IMR-90 (cell line): ENCODE measurements around the gene ZNF700. TPM values are rescaled to one million over a fixed set of nuclear protein-coding genes. Genes with fewer than 3 reads are reported as not detected.

ENCODE experiments used
- ATAC-seq: fragments of 200-7000 bp; cut with Tn5 transposase; 2 replicates; pipeline ENCODE4 v1.9.1; 2020; ENCODE audit warnings: low read depth, mild to moderate bottlenecking, moderate library complexity
- BruUV-seq: library from RNA; stranded (reverse); fragments of 400-500 nt; replicated peaks from 2 replicates; lab custom pipeline; 2021; lab: Mats Ljungman, UMichigan
- CTCF ChIA-PET: fragments of 300-600 bp; formaldehyde crosslinking; extraction: SDS; loops from one replicate; lab custom pipeline; 2021; ENCODE audit warnings: antibody characterized with exemption; lab: Yijun Ruan, JAX
- POLR2A ChIA-PET: fragments of 300-600 bp; sonication (Branson Sonifier 250); formaldehyde crosslinking; loops from one replicate; lab custom pipeline; 2022; ENCODE audit warnings: antibody characterized with exemption; ENCODE audit not compliant: unreplicated experiment; lab: Charles Lee
- DNase-seq: peaks from one replicate; pipeline ENCODE4 v3.0.0; 2013
- H2AFZ ChIP-seq: replicated peaks from 2 replicates; pipeline ENCODE3; 2013; ENCODE audit warnings: low read length, mild to moderate bottlenecking; ENCODE audit not compliant: poor library complexity
- H2AK5ac ChIP-seq: 2 replicates; pipeline ENCODE4 v1.6.1; 2013; ENCODE audit warnings: low read depth, low read length, inconsistent platforms
- H2AK9ac ChIP-seq: replicated peaks from 2 replicates; pipeline ENCODE3; 2013; ENCODE audit warnings: mild to moderate bottlenecking, low read depth, low read length, moderate library complexity; ENCODE audit not compliant: poor library complexity
- H2BK120ac ChIP-seq: 2 replicates; pipeline ENCODE4 v1.6.1; 2013; ENCODE audit warnings: low read depth, low read length, inconsistent platforms
- H2BK15ac ChIP-seq: 3 replicates; pipeline ENCODE4 v1.6.1; 2013; ENCODE audit warnings: low read depth, low read length, inconsistent platforms
- H2BK20ac ChIP-seq: 2 replicates; pipeline ENCODE4 v1.6.1; 2013; ENCODE audit warnings: low read depth, mild to moderate bottlenecking, inconsistent platforms, low read length, moderate library complexity
- H2BK5ac ChIP-seq: 2 replicates; pipeline ENCODE4 v1.6.1; 2013; ENCODE audit warnings: mild to moderate bottlenecking, low read depth, low read length, inconsistent platforms; ENCODE audit not compliant: poor library complexity, severe bottlenecking
- H3K14ac ChIP-seq: replicated peaks from 2 replicates; pipeline ENCODE4 v1.6.1; 2013; ENCODE audit warnings: low read depth, low read length, inconsistent platforms
- H3K18ac ChIP-seq: 2 replicates; pipeline ENCODE4 v1.6.1; 2013; ENCODE audit warnings: low read depth, low read length, control low read depth
- H3K23ac ChIP-seq: 2 replicates; pipeline ENCODE4 v1.6.1; 2013; ENCODE audit warnings: low read depth, low read length, inconsistent platforms
- H3K27ac ChIP-seq: 2 replicates; pipeline ENCODE4 v1.5.1; 2013; ENCODE audit warnings: mild to moderate bottlenecking, control low read depth, low read length; ENCODE audit not compliant: insufficient read depth
- H3K27me3 ChIP-seq: 2 replicates; pipeline ENCODE4 v1.6.1; 2013; ENCODE audit warnings: low read length; ENCODE audit not compliant: control insufficient read depth, insufficient read depth
- H3K36me3 ChIP-seq: 2 replicates; pipeline ENCODE4 v1.6.1; 2013; ENCODE audit warnings: low read length, mixed read lengths; ENCODE audit not compliant: control insufficient read depth, insufficient read depth
- H3K4ac ChIP-seq: 2 replicates; pipeline ENCODE4 v1.6.1; 2013; ENCODE audit warnings: low read depth, low read length, inconsistent platforms
- H3K4me1 ChIP-seq: 2 replicates; pipeline ENCODE4 v1.6.1; 2013; ENCODE audit warnings: low read length, mixed read lengths; ENCODE audit not compliant: control insufficient read depth, insufficient read depth
- H3K4me2 ChIP-seq: 2 replicates; pipeline ENCODE4 v1.6.1; 2013; ENCODE audit warnings: low read depth, mild to moderate bottlenecking, control low read depth, low read length, moderate library complexity
- H3K4me3 ChIP-seq: 2 replicates; pipeline ENCODE4 v1.5.1; 2013; ENCODE audit warnings: low read depth, mild to moderate bottlenecking, control low read depth, low read length, moderate library complexity; ENCODE audit not compliant: insufficient read depth
- H3K56ac ChIP-seq: 2 replicates; pipeline ENCODE4 v1.6.1; 2013; ENCODE audit warnings: low read length, inconsistent platforms; ENCODE audit not compliant: insufficient read depth; ENCODE audit errors: extremely low read depth
- H3K79me1 ChIP-seq, 2 experiments: 2 replicates each; pipeline ENCODE4 v1.6.1; 2013; ENCODE audit warnings: low read length in 2 of 2, inconsistent platforms in 1 of 2, low read depth in 1 of 2
- H3K9ac ChIP-seq: 2 replicates; pipeline ENCODE4 v1.6.1; 2013; ENCODE audit warnings: low read depth, low read length, control low read depth
- H3K9me1 ChIP-seq: 2 replicates; pipeline ENCODE4 v1.6.1; 2013; ENCODE audit warnings: low read length, inconsistent platforms; ENCODE audit not compliant: insufficient read depth
- H3K9me3 ChIP-seq: 2 replicates; pipeline ENCODE4 v1.6.1; 2013; ENCODE audit warnings: low read length; ENCODE audit not compliant: control insufficient read depth, insufficient read depth
- H4K20me1 ChIP-seq: 2 replicates; pipeline ENCODE4 v1.6.1; 2013; ENCODE audit warnings: low read length, inconsistent platforms; ENCODE audit not compliant: insufficient read depth
- H4K5ac ChIP-seq: 2 replicates; pipeline ENCODE4 v1.6.1; 2013; ENCODE audit warnings: mild to moderate bottlenecking, low read depth, low read length, control low read depth
- H4K8ac ChIP-seq, 2 experiments: 2 replicates each; pipeline ENCODE4 v1.6.1; 2013; ENCODE audit warnings: low read depth in 2 of 2, low read length in 2 of 2, control low read depth in 1 of 2, inconsistent platforms in 1 of 2
- H4K91ac ChIP-seq: 2 replicates; pipeline ENCODE4 v1.6.1; 2013; ENCODE audit warnings: low read depth, low read length, inconsistent platforms; ENCODE audit not compliant: insufficient read depth
- FOS ChIP-seq: fragments of 150-350 bp; IDR thresholded peaks from 2 replicates; pipeline ENCODE4 v1.6.1; 2016; ENCODE audit warnings: low read depth, low read length
- POLR2A ChIP-seq: IDR thresholded peaks from 2 replicates; pipeline ENCODE4 v1.6.1; 2012; ENCODE audit warnings: mild to moderate bottlenecking, low read depth, low read length
- WGBS, 2 experiments: methylation state at CpG; one replicate each; pipeline versions ENCODE4 v1.1.5 to v1.1.7; 2013; ENCODE audit warnings: missing lambda C conversion rate in 2 of 2; ENCODE audit not compliant: insufficient read length in 1 of 2; ENCODE audit errors: extremely low coverage in 2 of 2; 5-methylcytosine and 5-hydroxymethylcytosine counted together
- dilution Hi-C: fragments of 300-500 bp; cut with HindIII; formaldehyde crosslinking; loops from one replicate; pipeline ENCODE4 v1.14.3; 2018; ENCODE audit warnings: low sequenced_read_pairs; ENCODE audit not compliant: unreplicated experiment
- in situ Hi-C: fragments of 300-500 bp; cut with MboI; formaldehyde crosslinking; loops from 3 replicates; pipeline ENCODE4 v1.14.3; 2019; ENCODE audit warnings: low sequenced_read_pairs, inconsistent platforms, mixed read lengths
- intact Hi-C: fragments of 100-400 bp; cut with micrococcal nuclease; formaldehyde crosslinking; loops from 2 replicates; pipeline ENCODE4 v1.10.0; 2022
- polyA plus RNA-seq, 3 experiments: library from polyadenylated mRNA; depleted of rRNA; stranded (reverse); fragments of >200 nt; gene quantifications; 2 replicates each; pipeline ENCODE4 v1.2.3, GENCODE V29; 2012; ENCODE audit warnings: low replicate concordance in 1 of 3
- total RNA-seq: library from RNA; depleted of rRNA; stranded (reverse); fragments of >200 nt; gene quantifications from 2 replicates; pipeline ENCODE4 v1.2.3, GENCODE V29; 2012

ZNF700 gene
- total and polyA plus RNA-seq, 2 of the 4 experiments (the other 2 are of a cell fraction) = 5.3 to 10.2 TPM

DNA sequence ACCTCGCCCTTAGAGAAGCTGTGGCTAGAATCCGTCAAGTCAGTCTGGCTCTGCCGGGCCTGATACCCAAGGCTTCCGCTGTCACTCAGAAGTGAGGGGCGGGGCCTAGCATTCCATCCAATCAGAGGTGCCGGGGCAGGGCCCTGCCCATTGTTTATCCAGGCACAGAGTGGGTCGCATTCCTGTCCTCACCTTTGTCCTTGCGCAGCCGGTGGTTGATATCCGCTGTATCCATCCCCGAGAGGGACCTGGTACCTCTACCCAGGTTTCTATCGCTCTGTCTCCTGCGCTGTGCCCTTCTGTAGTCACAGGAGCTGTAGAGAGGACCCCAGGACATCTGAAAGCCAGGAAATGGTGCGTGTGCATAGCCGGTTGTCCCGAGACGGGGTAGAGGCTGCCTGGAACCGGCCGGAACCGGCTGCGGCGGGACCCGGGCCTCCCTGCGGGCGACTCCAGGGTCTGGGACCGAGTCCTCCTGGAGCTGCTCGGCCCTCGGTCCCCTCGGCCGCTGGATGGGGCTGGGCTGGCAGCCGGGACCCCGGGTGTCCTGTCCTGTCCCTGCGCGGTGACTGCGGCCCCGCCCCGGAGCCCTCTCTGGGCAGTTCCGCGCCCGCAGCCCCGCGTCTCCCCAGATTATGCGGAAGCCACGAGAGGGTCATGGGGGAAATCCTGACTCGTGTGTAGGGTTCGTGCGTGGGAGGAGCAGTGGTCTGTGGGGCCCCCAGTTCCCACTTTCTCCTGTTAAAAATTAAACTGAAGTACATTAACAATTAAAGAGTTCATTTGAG is 40.1 kb downstream of the ZNF700 start, which contains the start of gene ZNF763:
ZNF763 (plus strand) TSS at position 183 of the 788 bp plus-strand sequence; CDS start at position 352, 169 bp downstream.
- Histone ChIP-seq H3K14ac (peak within 1 kb of the TSS; percentile 84), H4K8ac (peak within 1 kb of the TSS; percentile 63 to 81), H3K79me1 (no peaks in the 10 kb centered on the region), H3K56ac (no peak within 1 kb of the TSS), H4K91ac (peak within 1 kb of the TSS; percentile 54), H3K9me3 (no peaks in the 10 kb centered on the region), H2BK120ac (peak within 1 kb of the TSS; percentile 31; the same call in 1 of the 2 replicates), H3K27me3 (no peaks in the 10 kb centered on the region), H2AK5ac (no peak within 1 kb of the TSS), H2AFZ (peak within 1 kb of the TSS; percentile 95), H2AK9ac (peak within 1 kb of the TSS; percentile 77), H3K36me3 (no peaks in the 10 kb centered on the region), H2BK15ac (no peak within 1 kb of the TSS; the same call in 2 of the 3 replicates), H3K4me2 (peak within 1 kb of the TSS; percentile 81), H4K5ac (peak within 1 kb of the TSS; percentile 63), H3K4me3 (peak within 1 kb of the TSS; percentile 77), H3K4me1 (peaks cover 2% of the 10 kb centered on the region; the same call in 1 of the 2 replicates), H2BK5ac (peak within 1 kb of the TSS; percentile 64), H3K9ac (peak within 1 kb of the TSS; percentile 66), H3K23ac (peak within 1 kb of the TSS; percentile 46), H4K20me1 (no peaks in the 10 kb centered on the region), H2BK20ac (no peak within 1 kb of the TSS), H3K18ac (peak within 1 kb of the TSS; percentile 66), H3K9me1 (0 out of 2 replicates have a peak, but pooled peaks cover 3% of the 10 kb centered on the region), H3K27ac (peak within 1 kb of the TSS; percentile 78), H3K4ac (peak within 1 kb of the TSS; percentile 76)
- intact Hi-C loops = loop anchor here (1.0 kb wide), 3 partner anchors 23 to 176 kb away; no protein-coding TSS in a partner anchor
- CTCF ChIA-PET = no interaction called here
- DNase-seq (peak; percentile 75), ATAC-seq (peak; percentile 95)
- in situ Hi-C loops = no loop called here
- BruUV-seq = no TSS peak
- WGBS, 2 experiments = 2% methylated on average over 20 of the region's 47 CpGs; no CpG with 5 or more reads in 1 of the 2 experiments
- TF ChIP-seq FOS = no peak
- TF ChIP-seq POLR2A = peak; percentile 21; the same call in 1 of the 2 replicates
- POLR2A ChIA-PET = interaction anchor here (0.6 kb wide), 1 partner anchor 22 kb away, joined by 4 read pairs; no protein-coding TSS in a partner anchor
- dilution Hi-C loops = no loop called here
